HG02840 (cell line): Measurements from ENCODE around the gene LANCL1.

ENCODE experiments used
- ATAC-seq: cut with Tn5 transposase; IDR thresholded peaks from one replicate; pipeline ENCODE4 v1.9.1; 2021; ENCODE audit warnings: mild to moderate bottlenecking, moderate library complexity, moderate number of reproducible peaks; ENCODE audit not compliant: unreplicated experiment, low FRiP score

LANCL1 gene

DNA sequence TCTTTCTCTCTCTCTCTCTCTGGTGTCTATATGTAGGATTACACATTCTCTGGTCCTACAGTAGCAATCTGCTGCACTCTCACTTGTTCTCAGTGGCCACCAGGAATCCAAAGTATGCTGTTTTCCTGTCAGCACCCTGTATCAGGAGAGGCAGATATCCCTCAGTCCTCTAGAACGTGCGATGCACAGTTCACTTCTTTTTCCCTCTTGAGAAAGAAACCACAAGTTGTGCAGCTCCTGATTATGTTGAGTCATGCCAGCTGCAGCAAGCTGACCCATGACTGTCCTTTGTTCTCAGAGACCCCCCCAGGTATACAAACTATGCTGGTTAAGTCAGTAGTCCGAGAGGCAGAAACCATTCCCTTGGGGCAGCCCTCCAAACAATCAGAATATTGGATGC, 54.6 kb downstream of the LANCL1 start:
- ATAC-seq, result no peak

DNA sequence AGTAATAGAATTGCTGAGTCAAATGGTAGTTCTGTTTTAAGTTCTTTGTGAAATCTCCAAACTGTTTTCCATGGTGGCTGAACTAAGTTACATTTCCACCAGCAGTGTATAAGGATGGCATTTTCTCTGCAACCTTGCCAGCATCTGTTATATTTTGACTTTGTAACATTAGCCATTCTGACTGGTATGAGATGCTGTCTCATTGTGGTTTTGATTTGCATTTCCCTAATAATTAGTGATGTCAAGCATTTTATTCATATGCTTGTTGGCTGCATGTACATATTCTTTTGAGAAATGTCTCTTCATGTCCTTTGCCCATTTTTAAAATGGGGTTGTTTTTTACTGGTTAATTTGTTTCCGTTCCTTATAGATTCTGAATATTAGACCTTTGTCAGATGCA, 63.9 kb downstream of the LANCL1 start:
- ATAC-seq, result no peak

DNA sequence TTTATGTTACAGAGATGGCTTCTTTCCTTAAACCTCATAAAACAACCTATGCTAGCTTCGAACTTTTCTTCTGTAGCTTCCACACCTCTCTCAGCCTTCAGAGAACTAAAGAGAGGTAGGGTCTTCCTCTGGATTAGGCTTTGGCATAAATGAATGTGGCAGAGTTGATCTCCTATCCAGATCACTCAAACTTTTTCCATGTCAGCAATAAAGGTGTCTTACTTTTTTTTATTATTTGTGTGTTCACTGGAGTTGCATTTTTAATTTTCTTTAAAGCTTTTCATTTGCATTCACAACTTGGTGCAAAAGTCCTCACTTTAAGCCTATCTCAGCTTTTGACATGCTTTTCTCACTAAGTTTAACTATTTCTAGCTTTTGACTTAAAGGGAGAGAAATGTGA, 66.0 kb downstream of the LANCL1 start:
- no peak for ATAC-seq

DNA sequence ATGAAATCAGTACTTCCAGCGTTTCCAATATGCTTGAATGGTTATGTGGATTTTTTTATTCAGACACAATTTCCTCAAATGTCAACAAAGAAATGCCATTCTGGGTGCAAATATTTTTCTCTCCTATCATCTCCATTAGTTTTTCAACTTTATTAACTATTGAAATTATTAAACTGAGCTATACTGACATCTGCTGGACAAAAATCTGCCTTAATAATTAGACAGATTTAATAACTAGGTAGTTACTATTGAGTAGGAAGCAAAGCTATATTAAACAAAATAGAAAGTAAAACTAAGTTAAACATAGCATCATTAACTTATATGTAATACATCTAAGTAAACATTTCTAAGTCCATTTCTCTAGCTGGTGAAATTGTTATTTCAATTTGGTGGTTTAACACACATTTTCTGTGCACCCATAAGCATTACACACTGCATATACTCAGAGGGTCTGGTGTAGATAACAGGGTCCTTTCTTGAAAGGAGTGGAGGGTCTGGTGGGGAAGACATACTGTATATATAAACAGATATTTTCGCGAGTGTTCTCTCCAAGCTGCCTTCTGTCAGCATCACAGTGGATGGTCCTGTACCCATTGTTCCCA, 77.0 kb downstream of the LANCL1 start:
- no peak for ATAC-seq

DNA sequence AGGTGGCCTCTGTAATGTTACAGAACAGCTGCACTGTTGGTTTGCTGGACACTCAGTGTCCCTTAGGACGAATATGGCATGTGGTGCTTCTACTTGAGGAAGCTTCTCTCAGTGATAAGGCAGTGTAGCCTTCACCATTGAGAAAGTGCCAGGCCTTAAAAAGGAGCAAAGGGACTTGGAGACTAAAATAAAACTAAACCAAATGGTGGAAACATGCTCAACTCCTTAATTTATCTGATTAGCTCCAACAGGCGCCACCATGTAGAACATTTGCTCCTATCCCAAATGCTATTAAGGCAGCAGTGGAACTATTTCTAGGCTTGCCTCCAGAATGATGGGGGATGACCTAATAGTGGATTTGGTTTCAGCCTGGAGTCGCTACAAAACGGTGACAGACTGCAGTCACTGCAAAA, 84.1 kb downstream of the LANCL1 start:
- no peak for ATAC-seq

DNA sequence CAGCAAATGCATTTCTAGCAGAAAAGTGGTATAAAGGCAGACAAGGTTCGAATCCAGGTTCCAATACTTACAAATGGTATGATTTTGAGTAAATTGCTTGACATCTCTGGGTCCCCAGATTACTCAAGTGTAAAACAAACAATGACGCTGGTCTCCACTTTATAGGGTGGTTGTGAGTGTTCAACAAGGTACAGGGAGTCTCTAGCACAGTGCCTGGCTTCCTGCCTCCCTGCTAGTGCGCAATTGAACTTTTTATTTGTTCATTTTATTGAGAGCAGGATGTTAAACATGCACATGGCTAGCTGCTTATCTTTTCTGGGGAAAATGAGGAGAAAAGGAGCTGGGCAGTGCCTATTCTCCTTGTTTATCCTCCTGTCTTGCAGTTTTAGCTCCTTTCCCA, 86.7 kb downstream of the LANCL1 start:
- ATAC-seq, result no peak

DNA sequence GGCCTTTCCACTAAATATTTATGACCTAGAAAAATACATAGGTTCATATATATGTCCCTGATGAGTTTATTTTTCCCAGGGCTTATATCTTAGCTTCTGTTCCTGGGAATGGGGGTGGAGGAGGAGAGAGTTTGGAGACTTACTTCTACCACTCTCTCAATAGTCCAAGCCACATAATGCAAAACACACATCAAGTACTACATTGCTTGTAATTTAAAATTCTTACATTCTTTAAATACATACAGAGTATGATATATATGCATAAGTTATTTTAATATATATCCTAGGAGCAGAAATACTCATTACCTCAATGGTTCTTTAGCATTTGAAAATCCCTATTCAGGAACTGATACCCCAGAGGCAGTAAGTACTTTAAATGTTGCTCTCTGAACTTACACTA, 88.4 kb downstream of the LANCL1 start:
- ATAC-seq, result no peak

DNA sequence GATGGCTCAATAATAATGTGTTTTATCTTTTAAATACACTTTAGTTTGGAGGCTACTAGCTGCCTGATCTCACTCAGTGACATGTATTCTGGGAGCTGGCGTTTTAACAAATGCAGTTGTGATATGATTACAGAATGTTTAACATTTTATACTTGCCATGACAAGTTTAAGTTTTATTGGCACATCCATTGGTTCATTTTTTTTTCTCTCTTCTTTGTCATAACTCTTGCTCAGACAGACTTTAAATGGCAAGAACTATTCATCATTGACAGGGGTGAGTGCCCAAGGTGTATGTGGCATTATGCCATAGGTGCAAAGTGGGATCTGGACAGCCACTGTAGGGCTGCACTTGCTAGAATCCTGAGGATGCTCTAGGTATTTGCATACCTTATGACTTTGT, 89.5 kb downstream of the LANCL1 start:
- no peak for ATAC-seq
